ENCODE measurements around the gene GIGYF2.

- no peak for TF ChIP-seq POLR2A (IDR thresholded peaks at IDR 0.05)
- TF ChIP-seq, protein P1, sequence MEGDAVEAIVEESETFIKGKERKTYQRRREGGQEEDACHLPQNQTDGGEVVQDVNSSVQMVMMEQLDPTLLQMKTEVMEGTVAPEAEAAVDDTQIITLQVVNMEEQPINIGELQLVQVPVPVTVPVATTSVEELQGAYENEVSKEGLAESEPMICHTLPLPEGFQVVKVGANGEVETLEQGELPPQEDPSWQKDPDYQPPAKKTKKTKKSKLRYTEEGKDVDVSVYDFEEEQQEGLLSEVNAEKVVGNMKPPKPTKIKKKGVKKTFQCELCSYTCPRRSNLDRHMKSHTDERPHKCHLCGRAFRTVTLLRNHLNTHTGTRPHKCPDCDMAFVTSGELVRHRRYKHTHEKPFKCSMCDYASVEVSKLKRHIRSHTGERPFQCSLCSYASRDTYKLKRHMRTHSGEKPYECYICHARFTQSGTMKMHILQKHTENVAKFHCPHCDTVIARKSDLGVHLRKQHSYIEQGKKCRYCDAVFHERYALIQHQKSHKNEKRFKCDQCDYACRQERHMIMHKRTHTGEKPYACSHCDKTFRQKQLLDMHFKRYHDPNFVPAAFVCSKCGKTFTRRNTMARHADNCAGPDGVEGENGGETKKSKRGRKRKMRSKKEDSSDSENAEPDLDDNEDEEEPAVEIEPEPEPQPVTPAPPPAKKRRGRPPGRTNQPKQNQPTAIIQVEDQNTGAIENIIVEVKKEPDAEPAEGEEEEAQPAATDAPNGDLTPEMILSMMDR (IDR thresholded peaks at IDR 0.05), result no peak
- no peak for TF ChIP-seq POLR2AphosphoS5 (IDR thresholded peaks at IDR 0.05)
Measured at GRCh38 chr2:232893834-232894233, 196.7 kb downstream of the GIGYF2 start.

Measured in gastroesophageal sphincter (tissue), 3 donors.